Measurements from ENCODE around the gene ALPK1. TPM values are rescaled to one million over a fixed set of nuclear protein-coding genes. Genes with fewer than 3 reads are reported as not detected.

Gene ALPK1
- polyA plus RNA-seq, 1 donor from 2014 or later, result 0.10 TPM

GRCh38 chr4:112288455-112288854, 8.7 kb upstream of the ALPK1 start:
- TF ChIP-seq TAF1 (IDR thresholded peaks at IDR 0.05; ENCODE audit: low read depth) (no peak), MXI1 (conservative IDR thresholded peaks at IDR 0.05; ENCODE audit: poor library complexity, severe bottlenecking) (no peak), SMC3 (conservative IDR thresholded peaks at IDR 0.05; ENCODE audit: poor library complexity) (no peak), EZH2 (IDR thresholded peaks at IDR 0.05; ENCODE audit: borderline replicate concordance, insufficient read depth, low read length, poor library complexity, severe bottlenecking) (no peak), CTCF (IDR thresholded peaks at IDR 0.05; ENCODE audit: poor library complexity, severe bottlenecking) (no peak), RAD21 (conservative IDR thresholded peaks at IDR 0.05) (no peak), REST (IDR thresholded peaks at IDR 0.05; ENCODE audit: borderline replicate concordance) (no peak), EP300 (conservative IDR thresholded peaks at IDR 0.05; ENCODE audit: poor library complexity, severe bottlenecking) (no peak)
- Histone ChIP-seq H3K9me3 (ENCODE audit: low read length) (no peaks in the 10 kb centered on the region), H3K27ac (ENCODE audit: low read length) (no peak overlapping the region)

DNA sequence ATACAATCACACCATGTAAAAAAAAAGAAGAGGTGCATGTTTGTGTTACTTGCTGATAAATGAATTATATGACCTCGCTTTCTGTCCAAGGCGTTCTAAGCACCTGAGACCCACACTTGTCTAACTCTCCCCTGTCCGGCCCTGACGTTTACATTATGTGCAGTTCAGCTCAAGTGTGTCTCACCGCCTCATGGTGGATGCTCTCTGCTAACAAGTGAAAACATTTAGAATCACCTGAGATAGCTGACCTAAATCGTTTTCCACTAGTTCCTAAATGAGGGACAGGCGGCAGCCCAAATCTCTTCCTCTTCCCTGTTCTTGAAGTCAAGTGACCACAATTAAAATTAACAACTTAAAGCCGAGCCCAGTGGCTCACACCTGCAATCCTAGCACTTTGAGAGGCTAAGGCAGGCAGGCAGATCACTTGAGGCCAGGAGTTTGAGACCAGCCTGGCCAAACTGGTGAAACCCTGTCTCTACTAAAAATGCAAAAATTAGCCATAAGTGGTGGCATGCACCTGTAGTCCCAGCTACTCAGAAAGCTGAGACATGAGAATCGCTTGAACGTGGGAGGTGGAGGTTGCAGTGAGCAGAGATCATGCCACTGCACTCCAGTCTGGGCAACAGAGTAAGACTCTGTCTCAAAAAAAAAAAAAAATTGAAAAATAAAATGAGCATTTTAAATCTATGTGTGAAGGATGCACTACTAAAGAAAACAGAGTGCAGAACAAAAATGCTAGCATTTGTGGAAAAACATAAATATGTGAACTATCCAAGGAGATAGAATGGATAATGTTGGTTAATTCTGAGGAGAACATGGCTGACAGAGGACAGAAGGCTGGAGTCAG, 7.5 kb upstream of the ALPK1 start:
- no peak overlapping the region for H3K27ac ChIP-seq (ENCODE audit: low read length)
- no peaks in the 10 kb centered on the region for H4K20me1 ChIP-seq (ENCODE audit: insufficient read depth)
- TF ChIP-seq EZH2 (IDR thresholded peaks at IDR 0.05; ENCODE audit: borderline replicate concordance, insufficient read depth, low read length, poor library complexity, severe bottlenecking) (no peak), CTCF (IDR thresholded peaks at IDR 0.05; ENCODE audit: poor library complexity, severe bottlenecking) (no peak), REST (IDR thresholded peaks at IDR 0.05; ENCODE audit: borderline replicate concordance) (no peak), POLR2AphosphoS5 (IDR thresholded peaks at IDR 0.05) (no peak), SMC3 (conservative IDR thresholded peaks at IDR 0.05; ENCODE audit: poor library complexity) (no peak), MXI1 (conservative IDR thresholded peaks at IDR 0.05; ENCODE audit: poor library complexity, severe bottlenecking) (no peak)
- no peak overlapping the region for H3K4me2 ChIP-seq (ENCODE audit: low read length)
- no peaks in the 10 kb centered on the region for H3K36me3 ChIP-seq (ENCODE audit: insufficient read depth, low read length)
- no peaks in the 10 kb centered on the region for H3F3A ChIP-seq (ENCODE audit: insufficient read depth, low read length, poor library complexity, severe bottlenecking)
- H3K27me3 ChIP-seq (ENCODE audit: insufficient read depth, low read depth, low read length), result peaks cover 3% of the 10 kb centered on the region
- H3K9me2 ChIP-seq (ENCODE audit: insufficient read depth, low read length), result no peaks in the 10 kb centered on the region
- H3K9me3 ChIP-seq (ENCODE audit: low read length), result no peaks in the 10 kb centered on the region
- H3K79me2 ChIP-seq (replicated peaks; ENCODE audit: insufficient read depth, low read length), result no peaks in the 10 kb centered on the region
- H3K4me3 ChIP-seq (ENCODE audit: low read length), result no peak overlapping the region
- H2AFZ ChIP-seq (ENCODE audit: low read depth, low read length), result no peak overlapping the region
- no peak overlapping the region for H3K9ac ChIP-seq (ENCODE audit: low read length)

More at GRCh38 chr4:112288455-112288854, 8.7 kb upstream of the ALPK1 start:
- Histone ChIP-seq H4K20me1 (ENCODE audit: insufficient read depth) (no peaks in the 10 kb centered on the region), H3K4me2 (ENCODE audit: low read length) (no peak overlapping the region), H3K9ac (ENCODE audit: low read length) (no peak overlapping the region), H3F3A (ENCODE audit: insufficient read depth, low read length, poor library complexity, severe bottlenecking) (no peaks in the 10 kb centered on the region), H2AFZ (ENCODE audit: low read depth, low read length) (no peak overlapping the region), H3K4me3 (ENCODE audit: low read length) (no peak overlapping the region), H3K36me3 (ENCODE audit: insufficient read depth, low read length) (no peaks in the 10 kb centered on the region), H3K27me3 (ENCODE audit: insufficient read depth, low read depth, low read length) (peaks cover 3% of the 10 kb centered on the region), H3K79me2 (replicated peaks; ENCODE audit: insufficient read depth, low read length) (no peaks in the 10 kb centered on the region), H3K9me2 (ENCODE audit: insufficient read depth, low read length) (no peaks in the 10 kb centered on the region)

All from neural cell (in vitro differentiated cells).